Measurements from ENCODE around the gene JUND. TPM values are rescaled to one million over a fixed set of nuclear protein-coding genes. Genes with fewer than 3 reads are reported as not detected.
A peak's percentile ranks its signal among the peaks of the same experiment; 100 is the strongest.

JUND gene
- polyA plus RNA-seq, 3 donors, result 22.5 to 1,792 (median 86.9) TPM

GRCh38 chr19:18291019-18291524 is 9.7 kb upstream of the JUND start:
- peak overlapping the region; percentile 99 to 100 for H3K27ac ChIP-seq (ENCODE audit: low read depth in 1 of 2, low read length in 2 of 2)
- H3K36me3 ChIP-seq (replicated peaks in 1 of 2; ENCODE audit: control insufficient read depth in 1 of 2, insufficient read depth in 2 of 2, low read length in 2 of 2), result no peaks in the 10 kb centered on the region
- Mint-ChIP-seq H3K36me3 (peaks cover 2 to 6% of the 10 kb centered on the region in 2 donors), H3K4me3 (peak overlapping the region; percentile 87 to 92), H3K9me3 (peaks cover 0 to 2% (median 0%) of the 10 kb centered on the region in 7 donors), H3K27ac (peak overlapping the region; percentile 91 to 100 (median 99)), H3K4me1 (peaks cover 42% of the 10 kb centered on the region), H3K27me3 (ENCODE audit: low read depth in 3 of 3) (peaks cover 0 to 3% (median 2%) of the 10 kb centered on the region in 3 donors)
- no peak for DNase-seq
- peak overlapping the region; percentile 97 for H3K4me2 ChIP-seq (replicated peaks; ENCODE audit: extremely low read depth, low read length, poor library complexity, severe bottlenecking)
- no peaks in the 10 kb centered on the region for H3K79me2 ChIP-seq (ENCODE audit: insufficient read depth, low read length)
- no peaks in the 10 kb centered on the region for H3K27me3 ChIP-seq (ENCODE audit: control insufficient read depth in 2 of 2, insufficient read depth in 2 of 2, low read length in 2 of 2)
- WGBS (ENCODE audit: insufficient coverage), result 26% methylated on average over 20 of the region's 21 CpGs
- H3K9me3 ChIP-seq (replicated peaks in 1 of 2; ENCODE audit: control insufficient read depth in 1 of 2, insufficient read depth in 1 of 2, low read length in 2 of 2), result no peaks in the 10 kb centered on the region
- H3K4me1 ChIP-seq (ENCODE audit: control insufficient read depth in 1 of 2, insufficient read depth in 2 of 2, low read length in 2 of 2), result peaks cover 41 to 50% of the 10 kb centered on the region in 2 donors
- H4K20me1 ChIP-seq (ENCODE audit: insufficient read depth, low read length), result no peaks in the 10 kb centered on the region
- intact Hi-C loops (cut with micrococcal nuclease), result loop anchor here (1.0 kb wide), 2 partner anchors 9 to 10 kb away; no protein-coding TSS in a partner anchor
- peak overlapping the region; percentile 62 to 94 (median 92) for H3K4me3 ChIP-seq (replicated peaks in 1 of 3; ENCODE audit: low read depth in 2 of 3, low read length in 3 of 3)
- TF ChIP-seq, protein P1, sequence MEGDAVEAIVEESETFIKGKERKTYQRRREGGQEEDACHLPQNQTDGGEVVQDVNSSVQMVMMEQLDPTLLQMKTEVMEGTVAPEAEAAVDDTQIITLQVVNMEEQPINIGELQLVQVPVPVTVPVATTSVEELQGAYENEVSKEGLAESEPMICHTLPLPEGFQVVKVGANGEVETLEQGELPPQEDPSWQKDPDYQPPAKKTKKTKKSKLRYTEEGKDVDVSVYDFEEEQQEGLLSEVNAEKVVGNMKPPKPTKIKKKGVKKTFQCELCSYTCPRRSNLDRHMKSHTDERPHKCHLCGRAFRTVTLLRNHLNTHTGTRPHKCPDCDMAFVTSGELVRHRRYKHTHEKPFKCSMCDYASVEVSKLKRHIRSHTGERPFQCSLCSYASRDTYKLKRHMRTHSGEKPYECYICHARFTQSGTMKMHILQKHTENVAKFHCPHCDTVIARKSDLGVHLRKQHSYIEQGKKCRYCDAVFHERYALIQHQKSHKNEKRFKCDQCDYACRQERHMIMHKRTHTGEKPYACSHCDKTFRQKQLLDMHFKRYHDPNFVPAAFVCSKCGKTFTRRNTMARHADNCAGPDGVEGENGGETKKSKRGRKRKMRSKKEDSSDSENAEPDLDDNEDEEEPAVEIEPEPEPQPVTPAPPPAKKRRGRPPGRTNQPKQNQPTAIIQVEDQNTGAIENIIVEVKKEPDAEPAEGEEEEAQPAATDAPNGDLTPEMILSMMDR (IDR thresholded peaks at IDR 0.05), result no peak
- peak overlapping the region; percentile 61 for H2AFZ ChIP-seq (ENCODE audit: insufficient read depth, low read depth, low read length, poor library complexity, severe bottlenecking)
- H3K9ac ChIP-seq (ENCODE audit: insufficient read depth, low read length, poor library complexity, severe bottlenecking), result peak overlapping the region; percentile 89

DNA sequence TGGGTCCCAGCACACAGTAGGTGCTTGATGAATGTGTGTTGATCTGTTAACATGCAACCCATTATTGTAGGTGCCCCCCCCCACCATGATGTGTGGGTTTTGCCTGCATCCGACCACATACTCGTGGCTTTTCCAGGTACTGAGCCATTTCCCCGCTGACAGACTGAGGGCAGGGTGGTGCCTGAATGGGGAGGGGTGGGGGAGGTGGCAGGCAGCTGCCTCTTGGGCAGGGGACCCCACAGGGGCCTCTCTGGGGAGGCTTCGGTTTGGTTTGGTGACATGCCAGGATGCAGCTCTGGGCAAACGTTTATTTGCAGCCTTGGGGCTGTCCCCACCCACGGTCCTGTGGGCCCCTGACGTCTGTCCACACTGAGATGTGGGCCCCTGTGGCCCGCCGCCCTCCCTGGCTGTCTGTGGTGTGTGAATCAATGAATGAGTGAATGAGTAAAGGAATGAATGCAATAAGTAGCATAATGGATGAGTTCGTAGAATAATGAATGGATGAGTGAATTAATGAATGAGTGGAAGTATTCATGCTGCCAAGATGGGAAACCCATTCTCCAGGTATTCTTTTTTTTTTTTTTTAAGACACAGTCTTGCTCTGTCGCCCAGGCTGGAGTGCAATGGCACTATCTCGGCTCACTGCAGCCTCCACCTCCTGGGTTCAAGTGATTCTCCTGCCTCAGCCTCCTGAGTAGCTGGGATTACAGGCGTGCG is 9.0 kb upstream of the JUND start:
- peaks cover 2 to 6% of the 10 kb centered on the region in 2 donors for H3K36me3 Mint-ChIP-seq
- Histone ChIP-seq H3K4me2 (replicated peaks; ENCODE audit: extremely low read depth, low read length, poor library complexity, severe bottlenecking) (peak overlapping the region; percentile 97), H3K9ac (ENCODE audit: insufficient read depth, low read length, poor library complexity, severe bottlenecking) (peak overlapping the region; percentile 89), H3K79me2 (ENCODE audit: insufficient read depth, low read length) (no peaks in the 10 kb centered on the region), H4K20me1 (ENCODE audit: insufficient read depth, low read length) (no peaks in the 10 kb centered on the region), H3K4me3 (replicated peaks in 1 of 3; ENCODE audit: low read depth in 2 of 3, low read length in 3 of 3) (peak overlapping the region in 1 of 3 experiments; percentile 94), H2AFZ (ENCODE audit: insufficient read depth, low read depth, low read length, poor library complexity, severe bottlenecking) (no peak overlapping the region), H3K9me3 (replicated peaks in 1 of 2; ENCODE audit: control insufficient read depth in 1 of 2, insufficient read depth in 1 of 2, low read length in 2 of 2) (no peaks in the 10 kb centered on the region), H3K27me3 (ENCODE audit: control insufficient read depth in 2 of 2, insufficient read depth in 2 of 2, low read length in 2 of 2) (no peaks in the 10 kb centered on the region), H3K4me1 (ENCODE audit: control insufficient read depth in 1 of 2, insufficient read depth in 2 of 2, low read length in 2 of 2) (peaks cover 41 to 50% of the 10 kb centered on the region in 2 donors), H3K36me3 (replicated peaks in 1 of 2; ENCODE audit: control insufficient read depth in 1 of 2, insufficient read depth in 2 of 2, low read length in 2 of 2) (no peaks in the 10 kb centered on the region), H3K27ac (ENCODE audit: low read depth in 1 of 2, low read length in 2 of 2) (peak overlapping the region; percentile 99 to 100)
- H3K27me3 Mint-ChIP-seq (ENCODE audit: low read depth in 3 of 3), result peaks cover 0 to 3% (median 2%) of the 10 kb centered on the region in 3 donors
- H3K27ac Mint-ChIP-seq, result peak overlapping the region; percentile 91 to 100 (median 99)
- H3K4me3 Mint-ChIP-seq, result peak overlapping the region; percentile 87 to 92
- H3K9me3 Mint-ChIP-seq, result peaks cover 0 to 2% (median 0%) of the 10 kb centered on the region in 7 donors
- intact Hi-C loops (cut with micrococcal nuclease), result loop anchor here (1.0 kb wide), 2 partner anchors 8 to 11 kb away; no protein-coding TSS in a partner anchor
- peaks cover 42% of the 10 kb centered on the region for H3K4me1 Mint-ChIP-seq
- TF ChIP-seq, protein P1 (IDR thresholded peaks at IDR 0.05), result no peak
- 22% methylated on average over 9 of the region's 14 CpGs for WGBS (ENCODE audit: insufficient coverage)
- DNase-seq, result peak in 2 of 3 donors; percentile 11 to 30
